ENCODE measurements around the gene TACR1.
"Not testable (repeated sequence)": the region's sequence is repeated elsewhere in the genome, so short reads cannot be mapped to it uniquely, and the experiment has no call there.

Gene TACR1

GRCh38 chr2:75199428-75200011 lies at the start of gene TACR1:
TACR1 (minus strand) TSS chr2:75199520; CDS start chr2:75198934, 586 bp downstream.
- DNase-seq (ENCODE audit: low spot score), result peak; percentile 51

GRCh38 chr2:75248581-75248980 lies 49.3 kb upstream of the TACR1 start:
- DNase-seq (ENCODE audit: low spot score), result not testable (repeated sequence)

GRCh38 chr2:75246441-75247167 lies 47.3 kb upstream of the TACR1 start:
- no peak for DNase-seq (ENCODE audit: low spot score)

- no peak for DNase-seq (ENCODE audit: low spot score)
Measured at GRCh38 chr2:75243219-75243618, 43.9 kb upstream of the TACR1 start.

GRCh38 chr2:75241696-75242095 lies 42.4 kb upstream of the TACR1 start:
- DNase-seq (ENCODE audit: low spot score), result peak; percentile 11

GRCh38 chr2:75238670-75239330 lies 39.5 kb upstream of the TACR1 start:
- DNase-seq (ENCODE audit: low spot score), result no peak

- DNase-seq (ENCODE audit: low spot score), result no peak
Measured at GRCh38 chr2:75237296-75237695, 38.0 kb upstream of the TACR1 start.

GRCh38 chr2:75233965-75234364 lies 34.6 kb upstream of the TACR1 start:
- DNase-seq (ENCODE audit: low spot score), result no peak

- no peak for DNase-seq (ENCODE audit: low spot score)
Measured at GRCh38 chr2:75226617-75227016, 27.3 kb upstream of the TACR1 start.

GRCh38 chr2:75226099-75226498 lies 26.8 kb upstream of the TACR1 start:
- DNase-seq (ENCODE audit: low spot score), result no peak

- no peak for DNase-seq (ENCODE audit: low spot score)
Measured at GRCh38 chr2:75224636-75225094, 25.3 kb upstream of the TACR1 start.

GRCh38 chr2:75222527-75222926 lies 23.2 kb upstream of the TACR1 start:
- no peak for DNase-seq (ENCODE audit: low spot score)

- DNase-seq (ENCODE audit: low spot score), result no peak
Measured at GRCh38 chr2:75221862-75222261, 22.5 kb upstream of the TACR1 start.

- not testable (repeated sequence) for DNase-seq (ENCODE audit: low spot score)
Measured at GRCh38 chr2:75219213-75219612, 19.9 kb upstream of the TACR1 start.

- DNase-seq (ENCODE audit: low spot score), result no peak
Measured at GRCh38 chr2:75211266-75211770, 12.0 kb upstream of the TACR1 start.

GRCh38 chr2:75210409-75210808 lies 11.1 kb upstream of the TACR1 start:
- no peak for DNase-seq (ENCODE audit: low spot score)

- DNase-seq (ENCODE audit: low spot score), result no peak
Measured at GRCh38 chr2:75208738-75209137, 9.4 kb upstream of the TACR1 start.

- DNase-seq (ENCODE audit: low spot score), result no peak
Measured at GRCh38 chr2:75204833-75205232, 5.5 kb upstream of the TACR1 start.

GRCh38 chr2:75202359-75202758 lies 3.0 kb upstream of the TACR1 start:
- no peak for DNase-seq (ENCODE audit: low spot score)

GRCh38 chr2:75200140-75201096 lies 1.1 kb upstream of the TACR1 start:
- peak; percentile 59 for DNase-seq (ENCODE audit: low spot score)

GRCh38 chr2:75195076-75195691 lies 4.1 kb downstream of the TACR1 start:
- DNase-seq (ENCODE audit: low spot score), result no peak
